PC-3 (cell line): ENCODE data around the gene TTC24.

Source experiments
- EZH2 ChIP-seq: fragments of 300-600 bp; sonication (generic); IDR thresholded peaks from one replicate; pipeline ENCODE4 v1.6.1; 2017; ENCODE audit warnings: antibody characterized with exemption, mild to moderate bottlenecking, low read length; ENCODE audit not compliant: unreplicated experiment
- TF ChIP-seq, protein P1 (sequence below): fragments of 300-600 bp; sonication (generic); conservative IDR thresholded peaks from 2 replicates; pipeline ENCODE4 v1.5.1; 2017; ENCODE audit warnings: antibody characterized with exemption, low read depth, mild to moderate bottlenecking, low read length

DNA sequence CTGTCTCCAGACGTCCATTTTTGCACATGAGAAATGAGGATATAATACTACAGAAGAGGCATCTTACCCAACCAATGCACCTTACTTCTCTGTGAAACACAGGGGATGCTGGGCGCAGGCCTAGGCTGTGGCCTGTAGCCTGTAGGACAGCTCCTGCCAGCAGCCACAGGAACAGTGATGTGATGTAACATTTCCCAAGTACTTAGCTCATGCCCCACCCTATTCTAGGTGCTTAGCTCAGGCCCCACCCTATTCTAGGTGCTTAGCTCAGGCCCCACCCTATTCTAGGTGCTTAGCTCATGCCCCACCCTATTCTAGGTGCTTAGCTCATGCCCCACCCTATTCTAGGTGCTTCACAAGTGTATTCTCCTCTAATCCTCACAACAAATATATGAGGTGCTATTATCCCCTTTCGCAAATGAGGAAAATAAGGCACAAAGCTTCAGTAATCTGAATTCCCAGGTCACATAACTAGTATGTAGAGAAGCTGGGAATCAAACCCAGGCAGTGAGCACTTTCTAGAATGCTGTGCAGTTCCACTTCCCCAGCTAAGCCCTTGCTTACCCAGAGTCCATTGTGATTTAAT is 7.5 kb downstream of the TTC24 start:
- TF ChIP-seq, protein P1, sequence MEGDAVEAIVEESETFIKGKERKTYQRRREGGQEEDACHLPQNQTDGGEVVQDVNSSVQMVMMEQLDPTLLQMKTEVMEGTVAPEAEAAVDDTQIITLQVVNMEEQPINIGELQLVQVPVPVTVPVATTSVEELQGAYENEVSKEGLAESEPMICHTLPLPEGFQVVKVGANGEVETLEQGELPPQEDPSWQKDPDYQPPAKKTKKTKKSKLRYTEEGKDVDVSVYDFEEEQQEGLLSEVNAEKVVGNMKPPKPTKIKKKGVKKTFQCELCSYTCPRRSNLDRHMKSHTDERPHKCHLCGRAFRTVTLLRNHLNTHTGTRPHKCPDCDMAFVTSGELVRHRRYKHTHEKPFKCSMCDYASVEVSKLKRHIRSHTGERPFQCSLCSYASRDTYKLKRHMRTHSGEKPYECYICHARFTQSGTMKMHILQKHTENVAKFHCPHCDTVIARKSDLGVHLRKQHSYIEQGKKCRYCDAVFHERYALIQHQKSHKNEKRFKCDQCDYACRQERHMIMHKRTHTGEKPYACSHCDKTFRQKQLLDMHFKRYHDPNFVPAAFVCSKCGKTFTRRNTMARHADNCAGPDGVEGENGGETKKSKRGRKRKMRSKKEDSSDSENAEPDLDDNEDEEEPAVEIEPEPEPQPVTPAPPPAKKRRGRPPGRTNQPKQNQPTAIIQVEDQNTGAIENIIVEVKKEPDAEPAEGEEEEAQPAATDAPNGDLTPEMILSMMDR, result no peak
- no peak for TF ChIP-seq EZH2
